GDM1 (cell line): Measurements from ENCODE around the gene OOSP4A.
"Not testable (repeated sequence)": the region's sequence is repeated elsewhere in the genome, so short reads cannot be mapped to it uniquely, and the experiment has no call there.

Experiments
- DNase-seq: peaks from one replicate; lab custom pipeline; 2025; lab: John Stamatoyannopoulos, UW

OOSP4A gene

GRCh38 chr11:59981106-59981770 lies 17.4 kb downstream of the OOSP4A start:
- DNase-seq = no peak

GRCh38 chr11:59982037-59982436 lies 18.2 kb downstream of the OOSP4A start:
- DNase-seq = not testable (repeated sequence)

DNA sequence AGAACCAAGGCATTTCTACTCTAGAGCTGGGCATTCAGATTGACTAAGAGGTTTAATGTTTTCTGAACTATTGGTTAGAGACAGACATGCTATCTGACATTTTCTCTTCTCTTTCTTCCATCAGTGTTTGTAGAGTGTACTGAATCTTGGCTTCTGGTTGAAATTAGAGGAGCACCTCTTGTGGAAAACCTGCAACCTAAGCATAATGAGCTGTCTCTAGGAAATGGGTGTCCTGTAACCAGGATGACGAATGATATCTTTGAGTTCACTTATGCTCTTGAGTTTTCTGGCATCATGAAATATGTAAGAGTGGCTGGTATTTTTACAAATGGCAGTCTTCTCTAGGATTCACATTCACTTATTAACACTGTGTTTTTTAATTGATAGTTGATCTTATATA lies 19.4 kb downstream of the OOSP4A start:
- no peak for DNase-seq

- no peak for DNase-seq
Observed at GRCh38 chr11:59984368-59984767, 20.5 kb downstream of the OOSP4A start.

DNA sequence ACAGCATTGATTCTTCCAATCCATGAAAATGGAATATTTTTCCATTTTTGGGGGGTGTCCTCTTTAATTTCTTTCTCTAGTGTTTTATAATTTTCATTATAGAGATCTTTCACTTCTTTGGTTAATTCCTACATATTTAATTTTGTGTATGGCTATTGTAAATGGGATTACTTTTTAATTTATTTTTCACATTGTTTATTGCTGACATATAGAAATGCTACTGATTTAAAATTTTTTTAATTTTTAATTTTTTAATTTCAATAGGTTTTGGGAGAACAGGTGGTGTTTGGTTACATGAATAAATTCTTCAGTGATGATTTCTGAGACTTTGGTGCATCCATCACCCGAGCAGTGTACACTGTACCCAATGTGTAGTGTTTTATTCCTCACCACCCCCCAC lies 26.6 kb downstream of the OOSP4A start:
- no peak for DNase-seq

GRCh38 chr11:59992425-59992824 lies 28.6 kb downstream of the OOSP4A start:
- no peak for DNase-seq

DNA sequence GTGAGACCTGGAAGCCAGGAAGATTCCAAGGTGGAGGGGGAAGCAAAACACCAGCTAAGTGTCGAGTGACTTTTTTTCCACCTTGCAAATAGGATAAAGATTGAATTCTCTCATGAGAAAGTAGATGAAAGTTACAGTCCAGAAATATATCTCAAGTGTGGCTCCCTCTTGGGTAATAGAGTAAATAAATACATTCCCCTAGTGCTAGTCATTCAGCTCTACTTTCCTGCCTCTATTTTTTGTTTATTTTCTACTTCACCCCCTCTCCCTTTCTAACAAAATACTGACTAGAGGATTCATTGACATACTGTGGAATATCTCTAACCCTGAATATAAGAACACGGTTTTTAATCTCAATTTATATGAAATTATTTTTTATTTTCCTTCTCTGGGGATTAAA lies 34.0 kb downstream of the OOSP4A start:
- no peak for DNase-seq

DNA sequence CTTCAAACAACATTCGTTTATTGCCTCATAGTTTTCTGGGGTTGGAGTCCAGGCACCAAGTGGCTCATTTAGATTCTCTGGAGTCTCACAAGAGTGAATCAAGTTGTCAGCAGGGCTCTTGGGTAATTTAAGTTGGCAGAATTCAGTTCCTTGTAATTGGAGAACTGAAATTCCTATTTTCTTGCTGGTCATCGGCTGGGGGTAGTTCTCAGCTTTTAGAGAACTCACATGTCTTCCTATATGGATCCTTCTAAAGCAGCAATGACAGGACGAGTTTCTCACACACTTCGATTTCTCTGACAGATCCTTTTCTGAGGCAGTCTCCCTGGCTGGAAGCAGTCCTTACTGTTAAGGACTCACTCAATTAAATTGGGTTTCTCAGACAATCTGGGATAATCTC lies 35.9 kb downstream of the OOSP4A start:
- no peak for DNase-seq

GRCh38 chr11:60003729-60004128 lies 39.9 kb downstream of the OOSP4A start:
- no peak for DNase-seq

GRCh38 chr11:60005360-60005759 lies 41.5 kb downstream of the OOSP4A start:
- DNase-seq = no peak

- DNase-seq = no peak
Observed at GRCh38 chr11:60016881-60017280, 53.0 kb downstream of the OOSP4A start, which contains the start of gene OOSP4B. Gene OOSP4B (plus strand): TSS chr11:60017181.

DNA sequence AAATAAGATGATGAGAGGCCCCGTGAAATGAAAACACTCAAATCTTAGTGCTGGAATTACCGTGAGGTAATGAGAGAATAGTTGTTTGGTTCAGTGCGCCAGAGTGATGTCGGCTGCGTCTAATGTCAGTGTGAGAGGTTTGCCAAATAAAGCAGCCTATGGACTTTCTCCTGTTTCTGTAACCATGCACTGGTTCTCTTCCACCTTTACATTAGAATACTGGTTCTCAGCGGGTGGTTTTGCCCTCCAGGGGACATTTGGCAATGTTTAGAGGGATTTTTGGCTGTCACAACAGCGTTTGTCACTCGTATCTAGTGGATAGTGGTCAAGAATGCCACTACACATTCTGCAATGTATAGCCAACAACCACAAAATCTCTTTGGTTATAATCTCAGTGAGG lies 54.2 kb downstream of the OOSP4A start:
- DNase-seq = no peak
